ENCODE results near the gene ATRNL1. TPM values are rescaled to one million over a fixed set of nuclear protein-coding genes. Genes with fewer than 3 reads are reported as not detected.

The ATRNL1 gene
- total RNA-seq, 1 donor from 2014 or later, result 7.8 TPM

DNA sequence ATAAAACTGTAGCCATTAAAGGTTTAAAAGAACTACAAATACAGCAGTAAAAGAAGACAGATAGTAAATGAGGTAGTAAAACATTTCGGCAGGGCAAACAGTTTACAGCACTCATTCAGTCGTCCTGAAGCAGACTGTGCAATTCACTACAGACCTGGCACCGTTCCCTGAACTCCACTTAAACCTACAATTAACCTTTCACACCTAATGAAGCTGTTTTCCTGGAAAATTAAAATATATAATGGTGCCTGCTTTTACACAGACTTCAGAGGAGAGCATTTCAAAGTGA is 844.5 kb downstream of the ATRNL1 start:
- no peaks in the 10 kb centered on the region for H3K27me3 ChIP-seq (ENCODE audit: control insufficient read depth in 3 of 3, insufficient read depth in 3 of 3, low read length in 3 of 3)
- no peaks in the 10 kb centered on the region for H3K9me3 ChIP-seq (ENCODE audit: control insufficient read depth in 3 of 3, low read length in 3 of 3)
- H3K36me3 ChIP-seq (ENCODE audit: control insufficient read depth in 3 of 3, insufficient read depth in 3 of 3, low read length in 3 of 3), result no peaks in the 10 kb centered on the region
- peaks cover 0 to 2% (median 0%) of the 10 kb centered on the region in 3 donors for H3K4me1 ChIP-seq (ENCODE audit: control insufficient read depth in 3 of 3, insufficient read depth in 3 of 3, low read length in 3 of 3)
- H3K4me3 ChIP-seq (ENCODE audit: low read length in 3 of 3), result no peak overlapping the region
- no peak overlapping the region for H3K27ac ChIP-seq (ENCODE audit: low read depth, low read length)
- no peak overlapping the region for H3K9ac ChIP-seq (ENCODE audit: low read depth in 1 of 3, low read length in 3 of 3)

DNA sequence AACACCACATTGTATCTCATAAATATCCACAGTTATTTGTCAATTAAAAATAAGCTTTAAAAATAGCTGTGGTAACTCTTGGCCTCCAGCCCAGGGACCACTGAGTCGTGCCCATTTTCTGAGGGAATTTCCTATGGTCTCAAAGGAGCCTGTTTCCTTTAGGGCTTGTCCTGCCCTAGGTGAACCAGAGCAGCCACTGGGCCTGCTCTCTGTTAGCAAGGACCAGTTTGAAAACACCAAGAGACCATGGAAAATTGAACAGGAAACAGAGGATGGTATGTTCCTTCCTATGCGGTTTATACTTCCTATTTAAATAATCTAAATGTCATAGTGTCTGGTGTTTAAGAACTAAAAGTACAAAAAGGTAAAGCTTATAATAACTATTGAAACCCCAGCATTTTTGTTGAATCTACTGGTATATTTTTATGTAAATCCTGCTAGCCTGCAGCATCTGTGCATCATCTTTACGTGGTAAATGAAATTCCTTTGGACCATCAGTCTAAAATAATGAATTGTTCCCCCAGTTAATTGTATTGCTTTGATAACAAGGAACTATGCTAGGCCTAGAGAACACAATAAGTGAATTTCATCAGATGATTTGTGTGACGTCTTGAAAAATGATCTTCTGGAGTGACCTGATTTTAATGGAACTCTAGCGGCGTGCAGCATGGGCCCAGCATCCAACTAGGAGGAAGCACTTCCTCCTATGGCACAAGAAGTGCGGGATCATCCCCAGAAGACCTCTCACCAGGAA is 846.1 kb downstream of the ATRNL1 start:
- H3K9ac ChIP-seq (ENCODE audit: low read depth in 1 of 3, low read length in 3 of 3), result no peak overlapping the region
- H3K27ac ChIP-seq (ENCODE audit: low read depth, low read length), result no peak overlapping the region
- peaks cover 0 to 2% (median 0%) of the 10 kb centered on the region in 3 donors for H3K4me1 ChIP-seq (ENCODE audit: control insufficient read depth in 3 of 3, insufficient read depth in 3 of 3, low read length in 3 of 3)
- no peaks in the 10 kb centered on the region for H3K9me3 ChIP-seq (ENCODE audit: control insufficient read depth in 3 of 3, low read length in 3 of 3)
- no peaks in the 10 kb centered on the region for H3K27me3 ChIP-seq (ENCODE audit: control insufficient read depth in 3 of 3, insufficient read depth in 3 of 3, low read length in 3 of 3)
- H3K36me3 ChIP-seq (ENCODE audit: control insufficient read depth in 3 of 3, insufficient read depth in 3 of 3, low read length in 3 of 3), result no peaks in the 10 kb centered on the region
- no peak overlapping the region for H3K4me3 ChIP-seq (ENCODE audit: low read length in 3 of 3)

GRCh38 chr10:115941361-115941771 is 848.2 kb downstream of the ATRNL1 start:
- Histone ChIP-seq H3K4me3 (ENCODE audit: low read length in 3 of 3) (no peak overlapping the region), H3K27me3 (ENCODE audit: control insufficient read depth in 3 of 3, insufficient read depth in 3 of 3, low read length in 3 of 3) (no peaks in the 10 kb centered on the region), H3K9me3 (ENCODE audit: control insufficient read depth in 3 of 3, low read length in 3 of 3) (no peaks in the 10 kb centered on the region), H3K9ac (ENCODE audit: low read depth in 1 of 3, low read length in 3 of 3) (no peak overlapping the region), H3K27ac (ENCODE audit: low read depth, low read length) (no peak overlapping the region), H3K36me3 (ENCODE audit: control insufficient read depth in 3 of 3, insufficient read depth in 3 of 3, low read length in 3 of 3) (no peaks in the 10 kb centered on the region), H3K4me1 (ENCODE audit: control insufficient read depth in 3 of 3, insufficient read depth in 3 of 3, low read length in 3 of 3) (peaks cover 0 to 2% (median 0%) of the 10 kb centered on the region in 3 donors)

DNA sequence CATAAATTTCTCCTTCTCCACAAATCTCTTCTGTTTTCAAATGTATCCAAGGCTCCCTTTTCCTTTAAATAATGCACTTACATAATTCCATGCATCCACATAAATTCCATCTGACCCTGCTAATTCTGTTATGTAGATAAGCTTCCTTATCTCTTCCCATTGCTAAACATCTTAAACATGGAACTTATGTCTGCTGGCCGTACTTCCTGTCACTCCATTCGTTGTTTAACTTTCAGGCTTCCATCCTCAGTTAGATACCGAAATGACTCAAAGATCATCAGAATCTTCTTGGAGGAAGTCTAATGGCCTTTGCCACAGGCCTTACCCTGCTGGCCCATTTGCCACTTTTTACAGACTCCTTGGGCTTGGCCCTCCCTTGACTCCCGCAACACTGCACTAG is 848.9 kb downstream of the ATRNL1 start:
- Histone ChIP-seq H3K27me3 (ENCODE audit: control insufficient read depth in 3 of 3, insufficient read depth in 3 of 3, low read length in 3 of 3) (no peaks in the 10 kb centered on the region), H3K27ac (ENCODE audit: low read depth, low read length) (no peak overlapping the region), H3K36me3 (ENCODE audit: control insufficient read depth in 3 of 3, insufficient read depth in 3 of 3, low read length in 3 of 3) (no peaks in the 10 kb centered on the region), H3K9ac (ENCODE audit: low read depth in 1 of 3, low read length in 3 of 3) (no peak overlapping the region), H3K4me3 (ENCODE audit: low read length in 3 of 3) (no peak overlapping the region), H3K4me1 (ENCODE audit: control insufficient read depth in 3 of 3, insufficient read depth in 3 of 3, low read length in 3 of 3) (peaks cover 0 to 2% (median 0%) of the 10 kb centered on the region in 3 donors), H3K9me3 (ENCODE audit: control insufficient read depth in 3 of 3, low read length in 3 of 3) (no peaks in the 10 kb centered on the region)

- H3K27ac ChIP-seq (ENCODE audit: low read depth, low read length), result no peak overlapping the region
- no peaks in the 10 kb centered on the region for H3K9me3 ChIP-seq (ENCODE audit: control insufficient read depth in 3 of 3, low read length in 3 of 3)
- no peak overlapping the region for H3K4me3 ChIP-seq (ENCODE audit: low read length in 3 of 3)
- H3K36me3 ChIP-seq (ENCODE audit: control insufficient read depth in 3 of 3, insufficient read depth in 3 of 3, low read length in 3 of 3), result no peaks in the 10 kb centered on the region
- no peak overlapping the region for H3K9ac ChIP-seq (ENCODE audit: low read depth in 1 of 3, low read length in 3 of 3)
- H3K27me3 ChIP-seq (ENCODE audit: control insufficient read depth in 3 of 3, insufficient read depth in 3 of 3, low read length in 3 of 3), result no peaks in the 10 kb centered on the region
- peaks cover 0 to 2% (median 0%) of the 10 kb centered on the region in 3 donors for H3K4me1 ChIP-seq (ENCODE audit: control insufficient read depth in 3 of 3, insufficient read depth in 3 of 3, low read length in 3 of 3)
Observed at GRCh38 chr10:115944538-115944937, 851.4 kb downstream of the ATRNL1 start.

DNA sequence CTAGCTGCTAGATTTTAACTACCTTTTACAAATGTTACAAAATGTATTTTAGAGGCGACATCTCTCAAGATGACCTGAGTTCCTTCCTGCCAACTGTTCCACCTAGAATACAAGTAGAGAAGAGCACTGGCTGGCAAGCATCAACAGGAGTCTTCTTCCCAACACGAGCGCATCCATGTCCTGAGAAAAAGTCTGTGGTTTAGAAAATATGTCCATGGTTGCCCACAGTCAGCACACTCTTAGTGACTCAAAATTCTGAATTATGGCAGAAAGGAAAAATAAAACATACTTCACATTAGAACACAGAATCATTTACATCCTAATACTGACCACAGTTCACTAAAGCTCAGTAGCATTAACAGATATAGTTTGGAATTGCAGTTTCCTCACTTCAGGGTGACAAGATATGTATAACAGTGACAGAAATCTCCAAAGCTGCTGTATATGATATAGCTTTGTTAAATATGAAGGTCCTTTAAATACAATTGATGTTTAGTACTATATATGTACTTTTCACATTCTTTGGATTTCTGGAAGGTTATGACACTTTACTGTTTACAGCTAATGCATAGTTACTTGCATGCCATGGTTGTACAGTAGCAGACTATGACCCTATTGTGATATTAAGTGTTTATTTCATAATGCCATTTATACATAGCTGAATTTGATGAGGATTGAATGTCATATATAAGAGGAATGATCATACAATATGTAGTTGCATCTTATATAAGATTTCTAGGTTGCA is 852.7 kb downstream of the ATRNL1 start:
- Histone ChIP-seq H3K4me1 (ENCODE audit: control insufficient read depth in 3 of 3, insufficient read depth in 3 of 3, low read length in 3 of 3) (peaks cover 0 to 2% (median 0%) of the 10 kb centered on the region in 3 donors), H3K36me3 (ENCODE audit: control insufficient read depth in 3 of 3, insufficient read depth in 3 of 3, low read length in 3 of 3) (no peaks in the 10 kb centered on the region), H3K9me3 (ENCODE audit: control insufficient read depth in 3 of 3, low read length in 3 of 3) (no peaks in the 10 kb centered on the region), H3K4me3 (ENCODE audit: low read length in 3 of 3) (no peak overlapping the region), H3K27ac (ENCODE audit: low read depth, low read length) (no peak overlapping the region), H3K9ac (ENCODE audit: low read depth in 1 of 3, low read length in 3 of 3) (no peak overlapping the region), H3K27me3 (ENCODE audit: control insufficient read depth in 3 of 3, insufficient read depth in 3 of 3, low read length in 3 of 3) (no peaks in the 10 kb centered on the region)

DNA sequence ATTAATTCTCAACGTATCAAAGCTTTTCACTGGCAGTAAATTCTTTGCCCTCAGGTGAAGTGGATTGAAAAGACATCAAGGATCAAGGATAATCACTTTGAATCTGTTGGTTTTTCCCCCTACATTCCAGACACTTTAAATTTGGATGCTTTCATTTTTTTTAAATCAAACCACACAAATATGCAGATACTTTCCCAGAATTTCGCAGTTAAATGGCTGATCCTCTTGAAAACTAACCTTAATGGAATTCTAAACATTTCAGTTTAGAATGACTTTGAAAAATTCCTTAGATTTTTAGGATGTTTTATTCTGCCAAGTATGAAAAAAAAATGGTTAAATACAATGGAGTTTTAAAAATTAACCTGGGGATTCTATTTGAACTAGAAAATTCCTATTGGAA is 853.9 kb downstream of the ATRNL1 start:
- Histone ChIP-seq H3K27ac (ENCODE audit: low read depth, low read length) (no peak overlapping the region), H3K27me3 (ENCODE audit: control insufficient read depth in 3 of 3, insufficient read depth in 3 of 3, low read length in 3 of 3) (no peaks in the 10 kb centered on the region), H3K4me1 (ENCODE audit: control insufficient read depth in 3 of 3, insufficient read depth in 3 of 3, low read length in 3 of 3) (peaks cover 0 to 2% (median 0%) of the 10 kb centered on the region in 3 donors), H3K4me3 (ENCODE audit: low read length in 3 of 3) (no peak overlapping the region), H3K9ac (ENCODE audit: low read depth in 1 of 3, low read length in 3 of 3) (no peak overlapping the region), H3K36me3 (ENCODE audit: control insufficient read depth in 3 of 3, insufficient read depth in 3 of 3, low read length in 3 of 3) (no peaks in the 10 kb centered on the region), H3K9me3 (ENCODE audit: control insufficient read depth in 3 of 3, low read length in 3 of 3) (no peaks in the 10 kb centered on the region)

- Histone ChIP-seq H3K9me3 (ENCODE audit: control insufficient read depth in 3 of 3, low read length in 3 of 3) (no peaks in the 10 kb centered on the region), H3K27ac (ENCODE audit: low read depth, low read length) (no peak overlapping the region), H3K36me3 (ENCODE audit: control insufficient read depth in 3 of 3, insufficient read depth in 3 of 3, low read length in 3 of 3) (no peaks in the 10 kb centered on the region), H3K4me3 (ENCODE audit: low read length in 3 of 3) (no peak overlapping the region), H3K9ac (ENCODE audit: low read depth in 1 of 3, low read length in 3 of 3) (no peak overlapping the region), H3K27me3 (ENCODE audit: control insufficient read depth in 3 of 3, insufficient read depth in 3 of 3, low read length in 3 of 3) (no peaks in the 10 kb centered on the region), H3K4me1 (ENCODE audit: control insufficient read depth in 3 of 3, insufficient read depth in 3 of 3, low read length in 3 of 3) (no peaks in the 10 kb centered on the region)
Observed at GRCh38 chr10:115948465-115948864, 855.3 kb downstream of the ATRNL1 start.

GRCh38 chr10:115949282-115949844 is 856.2 kb downstream of the ATRNL1 start:
- no peaks in the 10 kb centered on the region for H3K9me3 ChIP-seq (ENCODE audit: control insufficient read depth in 3 of 3, low read length in 3 of 3)
- no peaks in the 10 kb centered on the region for H3K27me3 ChIP-seq (ENCODE audit: control insufficient read depth in 3 of 3, insufficient read depth in 3 of 3, low read length in 3 of 3)
- no peaks in the 10 kb centered on the region for H3K36me3 ChIP-seq (ENCODE audit: control insufficient read depth in 3 of 3, insufficient read depth in 3 of 3, low read length in 3 of 3)
- no peak overlapping the region for H3K9ac ChIP-seq (ENCODE audit: low read depth in 1 of 3, low read length in 3 of 3)
- H3K4me3 ChIP-seq (ENCODE audit: low read length in 3 of 3), result no peak overlapping the region
- no peaks in the 10 kb centered on the region for H3K4me1 ChIP-seq (ENCODE audit: control insufficient read depth in 3 of 3, insufficient read depth in 3 of 3, low read length in 3 of 3)
- no peak overlapping the region for H3K27ac ChIP-seq (ENCODE audit: low read depth, low read length)

DNA sequence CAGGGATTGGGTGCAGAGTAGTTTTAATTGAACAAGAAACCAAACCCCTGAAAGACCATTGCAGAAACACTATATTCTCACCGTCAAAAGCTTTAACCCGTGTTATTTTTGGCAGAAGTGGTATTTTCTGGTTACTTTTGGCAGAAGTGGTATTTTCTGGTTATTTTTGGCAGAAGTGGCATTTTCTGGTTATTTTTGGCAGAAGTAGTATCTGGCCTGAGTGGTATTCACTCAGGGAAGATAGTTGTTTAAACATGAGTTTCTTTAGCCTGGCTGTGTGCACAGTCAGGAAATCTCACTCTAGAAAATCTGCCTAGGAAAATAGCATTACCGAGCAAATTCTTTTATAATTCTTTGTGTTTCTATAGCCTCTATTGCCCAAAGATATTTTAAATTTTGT is 857.2 kb downstream of the ATRNL1 start:
- no peaks in the 10 kb centered on the region for H3K27me3 ChIP-seq (ENCODE audit: control insufficient read depth in 3 of 3, insufficient read depth in 3 of 3, low read length in 3 of 3)
- no peaks in the 10 kb centered on the region for H3K4me1 ChIP-seq (ENCODE audit: control insufficient read depth in 3 of 3, insufficient read depth in 3 of 3, low read length in 3 of 3)
- H3K36me3 ChIP-seq (ENCODE audit: control insufficient read depth in 3 of 3, insufficient read depth in 3 of 3, low read length in 3 of 3), result no peaks in the 10 kb centered on the region
- H3K9me3 ChIP-seq (ENCODE audit: control insufficient read depth in 3 of 3, low read length in 3 of 3), result no peaks in the 10 kb centered on the region
- no peak overlapping the region for H3K9ac ChIP-seq (ENCODE audit: low read depth in 1 of 3, low read length in 3 of 3)
- H3K4me3 ChIP-seq (ENCODE audit: low read length in 3 of 3), result no peak overlapping the region
- no peak overlapping the region for H3K27ac ChIP-seq (ENCODE audit: low read depth, low read length)

Measured in skeletal muscle tissue (tissue), 4 donors.